Heart left ventricle (tissue), 13 donors: ENCODE measurements around the gene TP53I3.

ENCODE experiments used
- POLR2A ChIP-seq, 2 donors: fragments of 450-650 bp; IDR thresholded peaks; one replicate each; pipeline ENCODE4 v1.6.1; 2017; ENCODE audit warnings: antibody characterized with exemption in 2 of 2, mild to moderate bottlenecking in 2 of 2, moderate library complexity in 2 of 2
- TF ChIP-seq, protein P1 (sequence below), 12 donors: fragments of 200-600 bp; sonication (generic) in 4 of 12; IDR thresholded peaks; one replicate each; pipeline versions ENCODE4 v1.5.0 to v1.8.0; 2018 to 2022; ENCODE audit warnings: antibody characterized with exemption in 12 of 12, mild to moderate bottlenecking in 5 of 12
- donor health status: ischemic (EF 13 %, LVEDD 7.1; RV severe dilation, severe dysfunction).
- donor health status: DM: no; HTN: yes; CAD: no.
- donor health status: DM: no; HTN: no; CAD: no.
- donor health status: ischemic (EF 25% LVEDD 6.9; RV normal size, moderate dysfunction).
- donor health status: ischemic (EF 25% LVEDD 5.7; RV mildly dilated, moderate dysfunction).
- donor health status: ischemic (EF 35%, LVEDD 5.7; RV mildly dilated, moderate dysfunction).
- donor health status: nonischemic (EF 11% LVEDD 7.7; RV severe dilation, severe dysfunction).
- donor health status: DM: yes; HTN: yes; CAD: no.
- donor health status: PGD.
- donor health status: ischemic (EF 29% LVEDD 5.4; RV normal size, mild dysfunction).
- donor health status: nonischemic (EF 23%, LVEDD 6.1; RV moderate dilation, normal function).

DNA sequence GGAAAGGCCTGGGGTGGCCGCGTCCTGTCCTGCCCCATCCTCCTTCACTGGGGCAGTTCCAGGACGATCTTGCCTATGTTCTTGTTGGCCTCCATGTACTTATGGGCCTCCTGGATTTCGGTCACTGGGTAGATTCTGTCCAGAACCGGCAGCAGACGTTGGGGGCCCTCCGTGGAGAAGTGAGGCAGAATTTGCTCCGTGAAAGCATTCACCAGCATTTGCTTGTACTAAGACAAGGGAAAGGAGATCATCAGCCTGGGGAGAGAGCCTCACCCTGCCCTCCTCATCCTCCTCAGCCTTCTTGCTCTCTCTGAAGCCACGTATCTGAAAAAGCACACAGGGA, 7.1 kb downstream of the TP53I3 start:
- TF ChIP-seq, protein P1, sequence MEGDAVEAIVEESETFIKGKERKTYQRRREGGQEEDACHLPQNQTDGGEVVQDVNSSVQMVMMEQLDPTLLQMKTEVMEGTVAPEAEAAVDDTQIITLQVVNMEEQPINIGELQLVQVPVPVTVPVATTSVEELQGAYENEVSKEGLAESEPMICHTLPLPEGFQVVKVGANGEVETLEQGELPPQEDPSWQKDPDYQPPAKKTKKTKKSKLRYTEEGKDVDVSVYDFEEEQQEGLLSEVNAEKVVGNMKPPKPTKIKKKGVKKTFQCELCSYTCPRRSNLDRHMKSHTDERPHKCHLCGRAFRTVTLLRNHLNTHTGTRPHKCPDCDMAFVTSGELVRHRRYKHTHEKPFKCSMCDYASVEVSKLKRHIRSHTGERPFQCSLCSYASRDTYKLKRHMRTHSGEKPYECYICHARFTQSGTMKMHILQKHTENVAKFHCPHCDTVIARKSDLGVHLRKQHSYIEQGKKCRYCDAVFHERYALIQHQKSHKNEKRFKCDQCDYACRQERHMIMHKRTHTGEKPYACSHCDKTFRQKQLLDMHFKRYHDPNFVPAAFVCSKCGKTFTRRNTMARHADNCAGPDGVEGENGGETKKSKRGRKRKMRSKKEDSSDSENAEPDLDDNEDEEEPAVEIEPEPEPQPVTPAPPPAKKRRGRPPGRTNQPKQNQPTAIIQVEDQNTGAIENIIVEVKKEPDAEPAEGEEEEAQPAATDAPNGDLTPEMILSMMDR (IDR thresholded peaks at IDR 0.05), result no peak
- TF ChIP-seq POLR2A (IDR thresholded peaks at IDR 0.05), result no peak
